Naive thymus-derived CD4-positive, alpha-beta T cell (primary cell): ENCODE measurements around the gene VPS26C. TPM values are rescaled to one million over a fixed set of nuclear protein-coding genes. Genes with fewer than 3 reads are reported as not detected.

Experiments used
- ATAC-seq: fragments of 150-1000 bp; cut with Tn5 transposase; 2 replicates; pipeline ENCODE4 v1.10.0; 2021; ENCODE audit warnings: mild to moderate bottlenecking, moderate library complexity
- CTCF ChIA-PET: fragments of 350-600 bp; sonication (Branson Sonifier 250); formaldehyde crosslinking; loops from one replicate; lab custom pipeline; 2021; ENCODE audit warnings: antibody characterized with exemption; lab: Charles Lee
- POLR2A ChIA-PET: fragments of 350-600 bp; sonication (Branson Sonifier 250); formaldehyde crosslinking; loops from one replicate; lab custom pipeline; 2021; ENCODE audit warnings: antibody characterized with exemption, inconsistent platforms; lab: Charles Lee
- DNase-seq, 9 donors: peaks; one replicate each; pipeline versions ENCODE4 v3.0.0 to v3.0.0-alpha.2; 2020 to 2022; ENCODE audit warnings: mixed read lengths in 1 of 9
- H3K27ac ChIP-seq: one replicate; pipeline ENCODE4 v1.7.0; 2013; ENCODE audit warnings: mild to moderate bottlenecking, low read depth, low read length, moderate library complexity
- H3K27me3 ChIP-seq, 2 donors: one replicate each; pipeline ENCODE4 v1.7.0; 2013; ENCODE audit warnings: low read length in 2 of 2, mild to moderate bottlenecking in 2 of 2, moderate library complexity in 2 of 2; ENCODE audit not compliant: control insufficient read depth in 2 of 2, insufficient read depth in 2 of 2
- H3K36me3 ChIP-seq, 3 experiments: 1 replicate in 2 of 3; 2 replicates in 1 of 3; pipeline ENCODE4 v1.7.0; 2013; ENCODE audit warnings: low read length in 3 of 3, mild to moderate bottlenecking in 3 of 3, moderate library complexity in 1 of 3; ENCODE audit not compliant: insufficient read depth in 3 of 3, control insufficient read depth in 2 of 3
- H3K4me1 ChIP-seq, 2 donors: one replicate each; pipeline ENCODE4 v1.7.0; 2013; ENCODE audit warnings: low read length in 2 of 2, mild to moderate bottlenecking in 2 of 2, moderate library complexity in 1 of 2; ENCODE audit not compliant: control insufficient read depth in 2 of 2, insufficient read depth in 2 of 2
- H3K4me3 ChIP-seq: 2 replicates; pipeline ENCODE4 v1.7.0; 2013; ENCODE audit warnings: mild to moderate bottlenecking, low read length
- H3K9me3 ChIP-seq, 3 experiments: 1 replicate in 2 of 3; 2 replicates in 1 of 3; pipeline ENCODE4 v1.7.0; 2013; ENCODE audit warnings: low read length in 3 of 3; ENCODE audit not compliant: control insufficient read depth in 2 of 3
- H3K27ac Mint-ChIP-seq, 9 donors: one replicate each; pipeline ENCODE4 v1.8.0; 2020 to 2022; ENCODE audit warnings: mixed read lengths in 9 of 9, mild to moderate bottlenecking in 8 of 9, moderate library complexity in 5 of 9, inconsistent platforms in 2 of 9
- H3K27me3 Mint-ChIP-seq, 5 donors: one replicate each; pipeline ENCODE4 v1.8.0; 2021 to 2022; ENCODE audit warnings: mixed read lengths in 5 of 5, mild to moderate bottlenecking in 1 of 5
- H3K36me3 Mint-ChIP-seq, 5 donors: one replicate each; pipeline ENCODE4 v1.8.0; 2020 to 2022; ENCODE audit warnings: mixed read lengths in 5 of 5, mild to moderate bottlenecking in 3 of 5, inconsistent platforms in 1 of 5
- H3K4me1 Mint-ChIP-seq, 7 donors: one replicate each; pipeline ENCODE4 v1.8.0; 2020 to 2022; ENCODE audit warnings: mixed read lengths in 7 of 7, mild to moderate bottlenecking in 3 of 7, inconsistent platforms in 1 of 7
- H3K4me3 Mint-ChIP-seq, 10 donors: one replicate each; pipeline ENCODE4 v1.8.0; 2020 to 2022; ENCODE audit warnings: mild to moderate bottlenecking in 10 of 10, mixed read lengths in 10 of 10, moderate library complexity in 6 of 10, inconsistent platforms in 2 of 10
- H3K9me3 Mint-ChIP-seq, 11 donors: one replicate each; pipeline ENCODE4 v1.8.0; 2020 to 2022; ENCODE audit warnings: mixed read lengths in 11 of 11, mild to moderate bottlenecking in 4 of 11, inconsistent platforms in 1 of 11, moderate library complexity in 1 of 11
- intact Hi-C, 2 donors: fragments of 100-400 bp; cut with micrococcal nuclease; formaldehyde crosslinking; loops; one replicate each; pipeline ENCODE4 v1.15.1; 2023
- polyA plus RNA-seq, 2 donors: library from polyadenylated mRNA; unstranded; fragments of 300-500 nt; fragmentation: Illumina TruSeq; gene quantifications; one replicate each; pipeline ENCODE4 v1.2.3, GENCODE V29; 2021
- total RNA-seq, 6 experiments: library from RNA in 5 of 6; stranded (reverse) in 5 of 6; gene quantifications; 1 replicate in 5 of 6; 2 replicates in 1 of 6; pipeline ENCODE4 v1.2.3 and lab custom pipeline; 2021 to 2026

VPS26C gene
- total and polyA plus RNA-seq, 7 experiments from 2014 or later: 46.8 to 83.5 (median 77.7) TPM

GRCh38 chr21:37249112-37249904 is 17.8 kb downstream of the VPS26C start:
- peak overlapping the region in 2 of 9 donors; percentile 20 to 55 for H3K27ac Mint-ChIP-seq
- peaks cover 48 to 91% (median 80%) of the 10 kb centered on the region in 7 donors for H3K4me1 Mint-ChIP-seq
- H3K27ac ChIP-seq: no peak overlapping the region
- ChIA-PET POLR2A (no interaction called here), CTCF (no interaction called here)
- intact Hi-C loops: no loop called here
- H3K36me3 Mint-ChIP-seq: peaks cover 0 to 36% (median 5%) of the 10 kb centered on the region in 5 donors
- H3K27me3 ChIP-seq: no peaks in the 10 kb centered on the region
- peaks cover 0 to 3% (median 0%) of the 10 kb centered on the region in 11 donors for H3K9me3 Mint-ChIP-seq
- no peak overlapping the region for H3K4me3 ChIP-seq
- peaks cover 19 to 20% of the 10 kb centered on the region in 2 donors for H3K4me1 ChIP-seq
- H3K36me3 ChIP-seq: no peaks in the 10 kb centered on the region
- ATAC-seq (no peak), DNase-seq (no peak)
- no peaks in the 10 kb centered on the region for H3K27me3 Mint-ChIP-seq
- peak overlapping the region in 6 of 10 donors; percentile 14 to 18 (median 15) for H3K4me3 Mint-ChIP-seq
- H3K9me3 ChIP-seq: no peaks in the 10 kb centered on the region

- POLR2A ChIA-PET: no interaction called here
- intact Hi-C loops: no loop called here
- Histone ChIP-seq H3K9me3 (no peaks in the 10 kb centered on the region), H3K4me1 (peaks cover 24 to 26% of the 10 kb centered on the region in 2 donors), H3K27me3 (no peaks in the 10 kb centered on the region), H3K27ac (no peak overlapping the region), H3K36me3 (no peaks in the 10 kb centered on the region), H3K4me3 (no peak overlapping the region)
- ATAC-seq: no peak
- Mint-ChIP-seq H3K27me3 (no peaks in the 10 kb centered on the region), H3K4me3 (peak overlapping the region in 1 of 10 donors; percentile 23), H3K27ac (no peak overlapping the region), H3K4me1 (peaks cover 48 to 91% (median 84%) of the 10 kb centered on the region in 7 donors), H3K9me3 (peaks cover 0 to 3% (median 0%) of the 10 kb centered on the region in 11 donors), H3K36me3 (peaks cover 0 to 42% (median 5%) of the 10 kb centered on the region in 5 donors)
- CTCF ChIA-PET: interaction anchor here (0.7 kb wide), 1 partner anchor 25 kb away, joined by 3 read pairs; no protein-coding TSS in a partner anchor
- DNase-seq: no peak
Measured at GRCh38 chr21:37248298-37248697, 18.8 kb downstream of the VPS26C start.

- peak overlapping the region; percentile 39 for H3K27ac ChIP-seq
- peaks cover 0 to 41% (median 5%) of the 10 kb centered on the region in 5 donors for H3K36me3 Mint-ChIP-seq
- no peak overlapping the region for H3K4me3 ChIP-seq
- peaks cover 0 to 13% (median 0%) of the 10 kb centered on the region in 3 experiments for H3K36me3 ChIP-seq
- H3K9me3 ChIP-seq: no peaks in the 10 kb centered on the region
- H3K4me1 Mint-ChIP-seq: peaks cover 57 to 80% (median 75%) of the 10 kb centered on the region in 7 donors
- H3K27me3 Mint-ChIP-seq: no peaks in the 10 kb centered on the region
- ATAC-seq: no peak
- H3K4me1 ChIP-seq: peaks cover 23 to 24% of the 10 kb centered on the region in 2 donors
- H3K9me3 Mint-ChIP-seq: peaks cover 0 to 3% (median 0%) of the 10 kb centered on the region in 11 donors
- peak overlapping the region; percentile 54 to 87 (median 73) for H3K4me3 Mint-ChIP-seq
- no peak for DNase-seq
- H3K27ac Mint-ChIP-seq: peak overlapping the region; percentile 60 to 88 (median 78)
- ChIA-PET CTCF (interaction anchor here (0.7 kb wide), 1 partner anchor 14 kb away, joined by 5 read pairs; no protein-coding TSS in a partner anchor), POLR2A (interaction anchor here (1.1 to 2.8 kb wide), 3 partner anchors 12 to 22 kb away, joined by 3 to 8 read pairs (median 3); partner anchors contain the start of gene VPS26C)
- H3K27me3 ChIP-seq: no peaks in the 10 kb centered on the region
- intact Hi-C loops: loop anchor here in 1 of 2 donors (2.0 kb wide), 2 partner anchors 22 to 24 kb away; partner anchors contain the start of gene VPS26C
Measured at GRCh38 chr21:37245151-37245550, 22.0 kb downstream of the VPS26C start.

- Mint-ChIP-seq H3K36me3 (peaks cover 0 to 40% (median 5%) of the 10 kb centered on the region in 5 donors), H3K4me1 (peaks cover 56 to 78% (median 72%) of the 10 kb centered on the region in 7 donors), H3K9me3 (peaks cover 0 to 3% (median 0%) of the 10 kb centered on the region in 11 donors), H3K4me3 (peak overlapping the region; percentile 54 to 87 (median 73)), H3K27me3 (no peaks in the 10 kb centered on the region), H3K27ac (peak overlapping the region; percentile 60 to 88 (median 78))
- POLR2A ChIA-PET: interaction anchor here (1.1 to 2.8 kb wide), 3 partner anchors 13 to 23 kb away, joined by 3 to 8 read pairs (median 3); partner anchors contain the start of gene VPS26C
- no peaks in the 10 kb centered on the region for H3K27me3 ChIP-seq
- DNase-seq: peak in 1 of 9 donors; percentile 11
- H3K9me3 ChIP-seq: no peaks in the 10 kb centered on the region
- peaks cover 0 to 19% (median 0%) of the 10 kb centered on the region in 3 experiments for H3K36me3 ChIP-seq
- CTCF ChIA-PET: no interaction called here
- H3K4me3 ChIP-seq: no peak overlapping the region
- ATAC-seq: peak; percentile 18
- H3K27ac ChIP-seq: peak overlapping the region; percentile 39
- intact Hi-C loops: loop anchor here in 1 of 2 donors (2.0 kb wide), 2 partner anchors 22 to 24 kb away; partner anchors contain the start of gene VPS26C
- H3K4me1 ChIP-seq: peaks cover 20 to 22% of the 10 kb centered on the region in 2 donors
Measured at GRCh38 chr21:37244501-37245095, 22.5 kb downstream of the VPS26C start.

- Mint-ChIP-seq H3K4me3 (peak overlapping the region in 3 of 10 donors; percentile 19 to 87 (median 76)), H3K4me1 (peaks cover 50 to 78% (median 71%) of the 10 kb centered on the region in 7 donors), H3K27ac (peak overlapping the region in 8 of 9 donors; percentile 60 to 88 (median 80)), H3K9me3 (peaks cover 0 to 3% (median 0%) of the 10 kb centered on the region in 11 donors), H3K36me3 (peaks cover 2 to 40% (median 5%) of the 10 kb centered on the region in 5 donors), H3K27me3 (no peaks in the 10 kb centered on the region)
- H3K36me3 ChIP-seq: peaks cover 0 to 20% (median 0%) of the 10 kb centered on the region in 3 experiments
- ChIA-PET POLR2A (interaction anchor here (1.5 to 2.8 kb wide), 2 partner anchors 21 to 23 kb away, joined by 3 to 8 read pairs; partner anchors contain the start of gene VPS26C), CTCF (no interaction called here)
- intact Hi-C loops: loop anchor here in 1 of 2 donors (2.0 kb wide), 2 partner anchors 23 kb away; partner anchors contain the start of gene VPS26C
- H3K9me3 ChIP-seq: no peaks in the 10 kb centered on the region
- no peaks in the 10 kb centered on the region for H3K27me3 ChIP-seq
- H3K27ac ChIP-seq: no peak overlapping the region
- DNase-seq (no peak), ATAC-seq (no peak)
- peaks cover 18 to 19% of the 10 kb centered on the region in 2 donors for H3K4me1 ChIP-seq
- no peak overlapping the region for H3K4me3 ChIP-seq
Measured at GRCh38 chr21:37243961-37244360, 23.2 kb downstream of the VPS26C start.

GRCh38 chr21:37241426-37241825 is 25.7 kb downstream of the VPS26C start:
- DNase-seq (no peak), ATAC-seq (no peak)
- H3K9me3 Mint-ChIP-seq: peaks cover 0 to 3% (median 0%) of the 10 kb centered on the region in 11 donors
- no peaks in the 10 kb centered on the region for H3K27me3 ChIP-seq
- peaks cover 4 to 33% (median 4%) of the 10 kb centered on the region in 3 experiments for H3K36me3 ChIP-seq
- H3K4me1 Mint-ChIP-seq: peaks cover 52 to 90% (median 70%) of the 10 kb centered on the region in 7 donors
- H3K9me3 ChIP-seq: no peaks in the 10 kb centered on the region
- H3K27ac Mint-ChIP-seq: peak overlapping the region in 5 of 9 donors; percentile 12 to 63 (median 52)
- no peak overlapping the region for H3K4me3 Mint-ChIP-seq
- H3K27ac ChIP-seq: no peak overlapping the region
- no peak overlapping the region for H3K4me3 ChIP-seq
- peaks cover 8 to 50% (median 16%) of the 10 kb centered on the region in 5 donors for H3K36me3 Mint-ChIP-seq
- CTCF ChIA-PET: no interaction called here
- peaks cover 19 to 34% of the 10 kb centered on the region in 2 donors for H3K4me1 ChIP-seq
- H3K27me3 Mint-ChIP-seq: no peaks in the 10 kb centered on the region
- intact Hi-C loops: no loop called here
- POLR2A ChIA-PET: no interaction called here
